ENCODE results near the gene PGM2L1. TPM values are rescaled to one million over a fixed set of nuclear protein-coding genes. Genes with fewer than 3 reads are reported as not detected.

The PGM2L1 gene
- total RNA-seq, 4 donors from 2014 or later, result 2.4 to 9.3 (median 6.2) TPM

- no peaks in the 10 kb centered on the region for H3K36me3 ChIP-seq
- H3K27ac ChIP-seq, result no peak overlapping the region
- H3K9me3 ChIP-seq, result peaks cover 0 to 7% (median 0%) of the 10 kb centered on the region in 4 donors
- no peaks in the 10 kb centered on the region for H3K27me3 ChIP-seq
- TF ChIP-seq EP300 (IDR thresholded peaks at IDR 0.05) (no peak), CTCF (IDR thresholded peaks at IDR 0.05) (no peak), POLR2A (IDR thresholded peaks at IDR 0.05) (no peak)
- H3K4me3 ChIP-seq, result no peak overlapping the region
- DNase-seq (ENCODE audit: low spot score in 2 of 2), result no peak
- H3K4me1 ChIP-seq, result no peaks in the 10 kb centered on the region
- 56 to 60% methylated on average over 8 of the region's 8 CpGs for WGBS, 2 donors
These were observed 45.0 kb upstream of the PGM2L1 start for GRCh38 chr11:74443071-74443864.

- no peak overlapping the region for H3K27ac ChIP-seq
- no peaks in the 10 kb centered on the region for H3K27me3 ChIP-seq
- no peak overlapping the region for H3K4me3 ChIP-seq
- no peaks in the 10 kb centered on the region for H3K36me3 ChIP-seq
- H3K9me3 ChIP-seq, result peaks cover 0 to 7% (median 0%) of the 10 kb centered on the region in 4 donors
- whole genome bisulfite sequencing, 2 donors, result 71 to 79% methylated on average over 3 of the region's 3 CpGs
- no peaks in the 10 kb centered on the region for H3K4me1 ChIP-seq
- no peak for DNase-seq (ENCODE audit: low spot score in 2 of 2)
- TF ChIP-seq EP300 (IDR thresholded peaks at IDR 0.05), result no peak
- no peak for TF ChIP-seq CTCF (IDR thresholded peaks at IDR 0.05)
- no peak for TF ChIP-seq POLR2A (IDR thresholded peaks at IDR 0.05)
These were observed 44.4 kb upstream of the PGM2L1 start for GRCh38 chr11:74442636-74443035.

DNA sequence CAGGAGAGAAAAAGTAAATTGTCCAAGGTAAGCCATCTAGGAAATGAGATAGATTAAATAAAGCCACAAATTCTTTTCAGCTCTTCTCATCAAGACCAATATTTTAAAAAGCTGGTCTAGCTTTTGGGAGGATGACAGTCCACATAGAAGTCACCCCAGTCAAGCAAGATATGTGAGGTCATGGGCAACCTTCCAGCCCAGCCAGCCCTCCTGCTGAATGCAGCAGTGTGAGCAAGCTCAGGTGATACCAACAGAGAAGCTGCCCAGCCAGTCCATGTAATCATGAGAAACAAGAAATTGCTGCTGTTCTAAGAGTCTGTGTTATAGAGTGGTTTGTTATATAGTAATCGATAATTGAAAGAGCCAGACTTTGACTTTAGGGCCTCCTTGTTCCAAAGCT, 40.4 kb upstream of the PGM2L1 start:
- H3K36me3 ChIP-seq, result no peaks in the 10 kb centered on the region
- H3K4me3 ChIP-seq, result no peak overlapping the region
- peaks cover 0 to 7% (median 0%) of the 10 kb centered on the region in 4 donors for H3K9me3 ChIP-seq
- TF ChIP-seq CTCF (IDR thresholded peaks at IDR 0.05), result no peak
- 94 to 96% methylated on average over 1 of the region's 1 CpG for WGBS, 2 donors
- no peak for DNase-seq (ENCODE audit: low spot score in 2 of 2)
- H3K27me3 ChIP-seq, result no peaks in the 10 kb centered on the region
- H3K27ac ChIP-seq, result no peak overlapping the region
- H3K4me1 ChIP-seq, result no peaks in the 10 kb centered on the region

- Histone ChIP-seq H3K9me3 (peaks cover 0 to 7% (median 0%) of the 10 kb centered on the region in 4 donors), H3K27ac (peak overlapping the region in 1 of 4 donors; percentile 28), H3K4me1 (no peaks in the 10 kb centered on the region), H3K4me3 (no peak overlapping the region), H3K27me3 (no peaks in the 10 kb centered on the region), H3K36me3 (no peaks in the 10 kb centered on the region)
- WGBS, 2 donors, result 94 to 100% methylated on average over 1 of the region's 1 CpG
- DNase-seq (ENCODE audit: low spot score in 2 of 2), result no peak
- no peak for TF ChIP-seq CTCF (IDR thresholded peaks at IDR 0.05)
- no peak for TF ChIP-seq POLR2A (IDR thresholded peaks at IDR 0.05)
- no peak for TF ChIP-seq EP300 (IDR thresholded peaks at IDR 0.05)
These were observed 39.3 kb upstream of the PGM2L1 start for GRCh38 chr11:74437441-74438042.

DNA sequence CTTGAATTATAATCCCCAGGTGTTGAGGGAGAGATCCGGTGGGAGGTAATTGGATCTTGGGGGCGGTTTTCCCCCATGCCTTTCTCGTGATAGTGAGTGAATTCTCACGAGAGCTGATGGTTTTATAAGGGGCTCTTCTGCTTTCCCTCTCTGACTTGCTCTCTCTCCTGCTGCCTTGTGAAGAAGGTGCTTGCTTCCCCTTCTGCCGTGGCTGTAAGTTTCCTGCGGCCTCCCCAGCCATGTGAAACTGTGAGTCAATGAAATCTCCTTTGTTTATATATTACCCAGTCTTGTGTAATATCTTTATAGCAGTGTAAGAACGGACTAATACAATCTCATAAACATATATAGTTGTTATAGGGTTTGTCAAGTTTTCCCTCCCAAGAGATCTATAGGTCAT, 36.3 kb upstream of the PGM2L1 start:
- WGBS, 2 donors, result 49 to 59% methylated on average over 7 of the region's 7 CpGs
- H3K36me3 ChIP-seq, result no peaks in the 10 kb centered on the region
- H3K27ac ChIP-seq, result no peak overlapping the region
- H3K9me3 ChIP-seq, result no peaks in the 10 kb centered on the region
- H3K4me1 ChIP-seq, result no peaks in the 10 kb centered on the region
- no peak overlapping the region for H3K4me3 ChIP-seq
- no peak for TF ChIP-seq CTCF (IDR thresholded peaks at IDR 0.05)
- no peak for TF ChIP-seq EP300 (IDR thresholded peaks at IDR 0.05)
- TF ChIP-seq POLR2A (IDR thresholded peaks at IDR 0.05), result no peak
- no peak for DNase-seq (ENCODE audit: low spot score in 2 of 2)
- H3K27me3 ChIP-seq, result no peaks in the 10 kb centered on the region
